HG03064 (cell line): ENCODE measurements around the gene ZHX3.

Experiments used
- ATAC-seq: cut with Tn5 transposase; IDR thresholded peaks from one replicate; pipeline ENCODE4 v1.9.1; 2021; ENCODE audit warnings: low read depth; ENCODE audit not compliant: unreplicated experiment

ZHX3 gene

GRCh38 chr20:41300886-41301285, 16.6 kb downstream of the ZHX3 start:
- no peak for ATAC-seq

GRCh38 chr20:41300383-41300782, 17.1 kb downstream of the ZHX3 start:
- no peak for ATAC-seq

GRCh38 chr20:41299899-41300298, 17.6 kb downstream of the ZHX3 start:
- no peak for ATAC-seq

- no peak for ATAC-seq
Measured at GRCh38 chr20:41293269-41294037, 24.1 kb downstream of the ZHX3 start.

GRCh38 chr20:41290804-41291389, 26.6 kb downstream of the ZHX3 start:
- no peak for ATAC-seq

- no peak for ATAC-seq
Measured at GRCh38 chr20:41287327-41287726, 30.2 kb downstream of the ZHX3 start.

GRCh38 chr20:41286240-41286851, 31.2 kb downstream of the ZHX3 start:
- no peak for ATAC-seq

GRCh38 chr20:41279546-41280225, 37.8 kb downstream of the ZHX3 start:
- no peak for ATAC-seq

GRCh38 chr20:41278936-41279335, 38.6 kb downstream of the ZHX3 start:
- no peak for ATAC-seq

GRCh38 chr20:41277049-41277448, 40.5 kb downstream of the ZHX3 start:
- no peak for ATAC-seq

GRCh38 chr20:41276317-41276751, 41.2 kb downstream of the ZHX3 start:
- ATAC-seq, result no peak

- ATAC-seq, result no peak
Measured at GRCh38 chr20:41275301-41275731, 42.2 kb downstream of the ZHX3 start.

GRCh38 chr20:41274152-41274551, 43.4 kb downstream of the ZHX3 start:
- no peak for ATAC-seq

- no peak for ATAC-seq
Measured at GRCh38 chr20:41273445-41273844, 44.1 kb downstream of the ZHX3 start.

- no peak for ATAC-seq
Measured at GRCh38 chr20:41272339-41272738, 45.2 kb downstream of the ZHX3 start.

- no peak for ATAC-seq
Measured at GRCh38 chr20:41268917-41269652, 48.4 kb downstream of the ZHX3 start.

- ATAC-seq, result no peak
Measured at GRCh38 chr20:41268402-41268801, 49.1 kb downstream of the ZHX3 start.

GRCh38 chr20:41265938-41266337, 51.6 kb downstream of the ZHX3 start:
- ATAC-seq, result no peak

GRCh38 chr20:41264819-41265218, 52.7 kb downstream of the ZHX3 start:
- ATAC-seq, result no peak
